Keratinocyte (primary cell): Measurements from ENCODE around the gene S100A2. TPM values are rescaled to one million over a fixed set of nuclear protein-coding genes. Genes with fewer than 3 reads are reported as not detected.
A peak's percentile ranks its signal among the peaks of the same experiment; 100 is the strongest.

Experiments used
- DNase-seq: peaks from one replicate; pipeline ENCODE4 v3.0.0-alpha.2; 2011; ENCODE audit warnings: low read depth, missing footprints, low spot score
- FAIRE-seq: peaks from 2 replicates; lab custom pipeline; 2011; peaks lifted over from hg19 to GRCh38; lab: Jason Lieb, UNC
- H2AFZ ChIP-seq: 2 replicates; pipeline ENCODE4 v1.6.0; 2012; ENCODE audit warnings: low read length, control low read depth, inconsistent platforms; ENCODE audit not compliant: control insufficient read depth
- H3K27ac ChIP-seq: 2 replicates; pipeline ENCODE4 v1.5.1; 2011; ENCODE audit warnings: low read length; ENCODE audit not compliant: control insufficient read depth, insufficient read depth
- H3K27me3 ChIP-seq: 3 replicates; pipeline ENCODE4 v1.6.0; 2011; ENCODE audit warnings: low read length; ENCODE audit not compliant: control insufficient read depth, insufficient read depth; ENCODE audit errors: extremely low read depth
- H3K36me3 ChIP-seq, 2 experiments: 2 replicates in 1 of 2; 3 replicates in 1 of 2; pipeline ENCODE4 v1.5.1; 2011; ENCODE audit warnings: low read length in 2 of 2, mild to moderate bottlenecking in 1 of 2; ENCODE audit not compliant: control insufficient read depth in 2 of 2, insufficient read depth in 2 of 2; ENCODE audit errors: extremely low read depth in 1 of 2
- H3K4me1 ChIP-seq: 3 replicates; pipeline ENCODE4 v1.5.1; 2011; ENCODE audit warnings: low read length; ENCODE audit not compliant: control insufficient read depth, insufficient read depth; ENCODE audit errors: extremely low read depth
- H3K4me2 ChIP-seq: 3 replicates; pipeline ENCODE4 v1.6.0; 2011; ENCODE audit warnings: low read depth, low read length; ENCODE audit not compliant: control insufficient read depth, insufficient read depth; ENCODE audit errors: extremely low read depth
- H3K4me3 ChIP-seq, 3 experiments: fragments of 200-600 bp in 1 of 3; sonication (generic) in 1 of 3; 2 replicates in 2 of 3; 3 replicates in 1 of 3; pipeline ENCODE4 v1.5.1; 2011 to 2016; ENCODE audit warnings: low read length in 3 of 3, mild to moderate bottlenecking in 3 of 3, control low read depth in 2 of 3, inconsistent platforms in 1 of 3, low read depth in 1 of 3, mixed read lengths in 1 of 3, mixed run types in 1 of 3, moderate library complexity in 1 of 3; ENCODE audit not compliant: control insufficient read depth in 2 of 3, insufficient read depth in 2 of 3; ENCODE audit errors: extremely low read depth in 1 of 3
- H3K79me2 ChIP-seq: 2 replicates; pipeline ENCODE4 v1.6.0; 2012; ENCODE audit warnings: low read length; ENCODE audit not compliant: control insufficient read depth, insufficient read depth
- H3K9ac ChIP-seq: 3 replicates; pipeline ENCODE4 v1.6.0; 2011; ENCODE audit warnings: low read length; ENCODE audit not compliant: control insufficient read depth, insufficient read depth; ENCODE audit errors: extremely low read depth
- H3K9me1 ChIP-seq: 3 replicates; pipeline ENCODE4 v1.6.0; 2011; ENCODE audit warnings: low read length; ENCODE audit not compliant: control insufficient read depth, insufficient read depth; ENCODE audit errors: extremely low read depth
- H3K9me3 ChIP-seq: 2 replicates; pipeline ENCODE4 v1.5.1; 2012; ENCODE audit warnings: low read depth, low read length; ENCODE audit not compliant: control insufficient read depth
- H4K20me1 ChIP-seq: 3 replicates; pipeline ENCODE4 v1.6.0; 2011; ENCODE audit warnings: low read length; ENCODE audit not compliant: control insufficient read depth, insufficient read depth; ENCODE audit errors: extremely low read depth
- EZH2 ChIP-seq: IDR thresholded peaks from one replicate; pipeline ENCODE4 v1.6.1; 2012; ENCODE audit warnings: inconsistent platforms, mild to moderate bottlenecking, low read length, moderate library complexity
- dilution Hi-C: fragments of 300-500 bp; cut with MboI; formaldehyde crosslinking; loops from one replicate; pipeline ENCODE4 v1.7.0; 2020; ENCODE audit warnings: low sequenced_read_pairs; ENCODE audit not compliant: extremely low pct_ligation_motif_present
- polyA plus RNA-seq, 5 experiments: library from polyadenylated mRNA; depleted of rRNA in 3 of 5; stranded (reverse) in 3 of 5; stranded (forward) in 1 of 5; unstranded in 1 of 5; fragments of >200 nt; gene quantifications; 1 replicate in 1 of 5; 2 replicates in 3 of 5; 3 replicates in 1 of 5; pipeline versions ENCODE4 v1.2.1 to v1.2.3, GENCODE V29; 2011 to 2012; ENCODE audit warnings: missing spikeins in 2 of 5, low read depth in 1 of 5, low replicate concordance in 1 of 5
- TF ChIP-seq, protein P1 (sequence below), 3 experiments: IDR thresholded peaks in 1 of 3; conservative IDR thresholded peaks in 1 of 3; optimal IDR thresholded peaks in 1 of 3; 2 replicates in 2 of 3; 3 replicates in 1 of 3; pipeline versions ENCODE3 to v1.5.1; 2011; ENCODE audit warnings: low read length in 3 of 3, mild to moderate bottlenecking in 3 of 3, moderate library complexity in 2 of 3, control low read depth in 1 of 3, inconsistent platforms in 1 of 3; ENCODE audit not compliant: insufficient read depth in 2 of 3; ENCODE audit errors: extremely low read depth in 1 of 3

The S100A2 gene
- polyA plus RNA-seq, 1 donor (not counting 4 experiments of a cell fraction or from before 2014, with no cell fraction given): 12,757 TPM

DNA sequence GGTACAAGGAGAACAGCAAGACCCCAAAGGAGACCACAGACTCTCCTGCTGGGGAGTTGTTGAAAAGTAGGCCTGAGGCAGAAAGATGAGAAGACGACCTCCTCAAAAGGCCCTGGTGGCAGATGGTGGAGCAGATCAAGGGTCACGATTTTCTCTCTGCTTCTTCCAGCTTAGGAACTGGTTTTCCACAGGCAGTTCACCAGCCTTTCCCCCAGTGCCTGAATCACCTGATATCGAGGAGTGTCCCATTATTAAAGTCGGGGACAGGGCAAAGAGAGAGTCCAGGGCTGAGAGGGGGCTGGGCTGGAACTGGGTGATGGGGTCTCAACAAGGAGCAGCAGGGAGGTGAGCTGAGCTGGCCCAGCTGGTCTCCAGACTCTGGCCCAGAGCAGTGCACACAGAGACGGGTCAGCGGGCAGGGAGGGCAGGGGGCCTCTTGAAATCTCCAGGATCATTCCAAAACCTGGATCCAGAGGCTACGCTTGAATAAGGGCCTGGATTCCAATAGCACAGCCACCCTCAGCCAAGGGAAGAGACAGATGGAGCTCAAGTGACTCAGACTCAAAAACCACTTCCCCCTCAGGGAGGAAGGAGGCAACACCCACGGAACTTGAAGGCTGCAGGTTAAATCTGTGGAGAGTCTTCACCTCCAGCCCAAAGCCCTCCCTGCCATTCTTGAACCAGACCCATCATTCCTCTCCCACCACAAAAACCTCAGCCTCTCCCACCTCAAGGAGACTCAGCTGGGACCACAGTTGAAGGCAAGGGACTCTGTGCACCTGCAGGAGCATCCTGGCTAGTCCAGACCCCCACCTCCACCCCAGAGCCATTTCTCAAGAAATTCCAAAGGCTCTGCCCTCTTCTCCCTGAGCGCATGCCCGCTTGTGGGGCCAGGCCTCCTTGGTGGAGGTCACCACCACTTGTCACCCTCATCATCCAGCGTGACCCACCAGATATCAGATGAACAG, 25.0 kb downstream of the S100A2 start, which contains the start of gene S100A5:
Gene S100A5 (minus strand): TSS at position 541 of the 968 bp plus-strand sequence. CDS start 743 bp downstream, outside the sequence.
- Histone ChIP-seq H4K20me1 (no peaks in the 10 kb centered on the region), H3K9ac (no peak within 1 kb of the TSS), H3K4me1 (peaks cover 57% of the 10 kb centered on the region), H3K4me3 (no peak within 1 kb of the TSS), H3K9me3 (no peaks in the 10 kb centered on the region), H3K27me3 (no peaks in the 10 kb centered on the region), H3K79me2 (peaks cover 1% of the 10 kb centered on the region), H3K36me3 (no peaks in the 10 kb centered on the region), H2AFZ (no peak within 1 kb of the TSS), H3K4me2 (peak within 1 kb of the TSS; percentile 34), H3K9me1 (no peaks in the 10 kb centered on the region), H3K27ac (no peak within 1 kb of the TSS)
- DNase-seq: no peak
- TF ChIP-seq, protein P1, sequence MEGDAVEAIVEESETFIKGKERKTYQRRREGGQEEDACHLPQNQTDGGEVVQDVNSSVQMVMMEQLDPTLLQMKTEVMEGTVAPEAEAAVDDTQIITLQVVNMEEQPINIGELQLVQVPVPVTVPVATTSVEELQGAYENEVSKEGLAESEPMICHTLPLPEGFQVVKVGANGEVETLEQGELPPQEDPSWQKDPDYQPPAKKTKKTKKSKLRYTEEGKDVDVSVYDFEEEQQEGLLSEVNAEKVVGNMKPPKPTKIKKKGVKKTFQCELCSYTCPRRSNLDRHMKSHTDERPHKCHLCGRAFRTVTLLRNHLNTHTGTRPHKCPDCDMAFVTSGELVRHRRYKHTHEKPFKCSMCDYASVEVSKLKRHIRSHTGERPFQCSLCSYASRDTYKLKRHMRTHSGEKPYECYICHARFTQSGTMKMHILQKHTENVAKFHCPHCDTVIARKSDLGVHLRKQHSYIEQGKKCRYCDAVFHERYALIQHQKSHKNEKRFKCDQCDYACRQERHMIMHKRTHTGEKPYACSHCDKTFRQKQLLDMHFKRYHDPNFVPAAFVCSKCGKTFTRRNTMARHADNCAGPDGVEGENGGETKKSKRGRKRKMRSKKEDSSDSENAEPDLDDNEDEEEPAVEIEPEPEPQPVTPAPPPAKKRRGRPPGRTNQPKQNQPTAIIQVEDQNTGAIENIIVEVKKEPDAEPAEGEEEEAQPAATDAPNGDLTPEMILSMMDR (optimal IDR thresholded peaks at IDR 0.05 in 1 of 3, IDR thresholded peaks at IDR 0.05 in 1 of 3, conservative IDR thresholded peaks at IDR 0.05 in 1 of 3; ENCODE audit: extremely low read depth in 1 of 3, insufficient read depth in 2 of 3, low read length in 3 of 3): no peak
- no peak for TF ChIP-seq EZH2
- dilution Hi-C loops: no loop called here
- peak; percentile 90 for FAIRE-seq

DNA sequence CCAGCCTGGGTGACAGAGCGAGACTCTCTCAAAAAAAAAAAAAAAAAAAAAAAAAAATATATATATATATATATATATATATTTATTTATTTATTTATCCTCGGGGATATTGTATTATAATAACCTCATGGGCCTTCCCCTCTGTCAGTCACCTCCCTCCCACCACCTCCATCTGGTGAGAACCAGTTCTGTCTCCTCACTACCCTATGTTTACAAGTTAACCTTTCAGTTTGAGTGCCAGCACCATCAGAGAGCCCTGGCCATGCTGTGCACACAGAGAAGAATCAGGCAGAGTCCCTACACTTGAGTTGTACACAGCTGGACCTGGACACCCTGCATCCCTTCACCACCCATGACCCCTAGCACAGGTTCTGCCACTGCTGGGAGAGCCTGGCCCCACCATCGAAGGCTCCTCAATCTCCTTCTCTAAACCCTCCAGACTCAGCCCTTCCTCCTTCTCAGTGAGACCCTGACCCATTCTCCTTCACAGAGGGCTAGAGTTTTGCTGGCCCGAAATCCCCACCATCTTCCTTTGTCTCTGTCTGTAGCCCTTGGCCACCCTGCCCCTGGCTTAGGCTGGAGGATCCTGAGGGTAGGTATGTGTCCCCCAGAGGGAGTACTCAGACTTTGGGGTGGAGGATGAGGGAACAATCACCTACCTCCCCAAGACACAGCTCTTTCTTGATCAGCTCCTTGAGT, 26.1 kb downstream of the S100A2 start:
- Histone ChIP-seq H4K20me1 (peaks cover 8% of the 10 kb centered on the region), H3K27ac (no peak overlapping the region), H3K4me2 (no peak overlapping the region), H3K79me2 (peaks cover 13% of the 10 kb centered on the region), H3K9ac (no peak overlapping the region), H3K9me1 (no peaks in the 10 kb centered on the region), H3K36me3 (peaks cover 2 to 11% of the 10 kb centered on the region in 2 experiments), H3K4me3 (no peak overlapping the region), H2AFZ (no peak overlapping the region), H3K9me3 (no peaks in the 10 kb centered on the region), H3K27me3 (no peaks in the 10 kb centered on the region), H3K4me1 (peaks cover 55% of the 10 kb centered on the region)
- no peak for DNase-seq
- FAIRE-seq: no peak
- dilution Hi-C loops: no loop called here
- TF ChIP-seq, protein P1 (optimal IDR thresholded peaks at IDR 0.05 in 1 of 3, IDR thresholded peaks at IDR 0.05 in 1 of 3, conservative IDR thresholded peaks at IDR 0.05 in 1 of 3; ENCODE audit: extremely low read depth in 1 of 3, insufficient read depth in 2 of 3, low read length in 3 of 3): no peak
- TF ChIP-seq EZH2: no peak
